GM19239 (cell line): ENCODE measurements around the gene SYTL3.
"Not testable (repeated sequence)": the region's sequence is repeated elsewhere in the genome, so short reads cannot be mapped to it uniquely, and the experiment has no call there.

Experiments used
- DNase-seq: peaks from one replicate; pipeline ENCODE4 v3.0.0; 2011; ENCODE audit warnings: low spot score; ENCODE audit not compliant: insufficient read length
- FAIRE-seq: peaks from 2 replicates; lab custom pipeline; 2011; peaks lifted over from hg19 to GRCh38; lab: Jason Lieb, UNC

The SYTL3 gene

GRCh38 chr6:158781692-158782373, 132.0 kb downstream of the SYTL3 start:
- FAIRE-seq (no peak), DNase-seq (no peak)

GRCh38 chr6:158782432-158783166, 132.7 kb downstream of the SYTL3 start:
- DNase-seq, result no peak
- FAIRE-seq, result no peak

GRCh38 chr6:158783167-158783450, 133.3 kb downstream of the SYTL3 start:
- no peak for FAIRE-seq
- no peak for DNase-seq

- FAIRE-seq (no peak), DNase-seq (no peak)
Measured at GRCh38 chr6:158783851-158784250, 134.0 kb downstream of the SYTL3 start.

- FAIRE-seq, result no peak
- DNase-seq, result no peak
Measured at GRCh38 chr6:158784505-158784904, 134.7 kb downstream of the SYTL3 start.

- no peak for DNase-seq
- FAIRE-seq, result no peak
Measured at GRCh38 chr6:158785036-158785435, 135.2 kb downstream of the SYTL3 start.

- DNase-seq (no peak), FAIRE-seq (no peak)
Measured at GRCh38 chr6:158786645-158787304, 136.9 kb downstream of the SYTL3 start.

- FAIRE-seq (no peak), DNase-seq (no peak)
Measured at GRCh38 chr6:158787395-158787794, 137.5 kb downstream of the SYTL3 start.

- FAIRE-seq (peak; percentile 57), DNase-seq (no peak)
Measured at GRCh38 chr6:158789115-158789917, 139.5 kb downstream of the SYTL3 start.

- FAIRE-seq (no peak), DNase-seq (no peak)
Measured at GRCh38 chr6:158791274-158791855, 141.5 kb downstream of the SYTL3 start.

- DNase-seq, FAIRE-seq: not testable (repeated sequence)
Measured at GRCh38 chr6:158792505-158792904, 142.7 kb downstream of the SYTL3 start.

- DNase-seq, result no peak
- peak; percentile 89 for FAIRE-seq
Measured at GRCh38 chr6:158793432-158793831, 143.6 kb downstream of the SYTL3 start.

GRCh38 chr6:158795516-158795915, 145.7 kb downstream of the SYTL3 start:
- no peak for FAIRE-seq
- DNase-seq, result no peak

- no peak for FAIRE-seq
- DNase-seq, result no peak
Measured at GRCh38 chr6:158796353-158796752, 146.5 kb downstream of the SYTL3 start.

- no peak for FAIRE-seq
- no peak for DNase-seq
Measured at GRCh38 chr6:158797331-158798310, 147.8 kb downstream of the SYTL3 start.

- FAIRE-seq, result no peak
Measured at GRCh38 chr6:158798311-158798710, 148.5 kb downstream of the SYTL3 start.

GRCh38 chr6:158799051-158799792, 149.4 kb downstream of the SYTL3 start:
- FAIRE-seq (peak; percentile 48), DNase-seq (no peak)

More at GRCh38 chr6:158798311-158798710, 148.5 kb downstream of the SYTL3 start:
- no peak for DNase-seq

GRCh38 chr6:158801655-158802294, 151.9 kb downstream of the SYTL3 start:
- FAIRE-seq, result no peak
- no peak for DNase-seq
